ENCODE results near the gene AR. TPM values are rescaled to one million over a fixed set of nuclear protein-coding genes. Genes with fewer than 3 reads are reported as not detected.

The AR gene
- total and polyA plus RNA-seq, 10 of the 15 experiments (the other 5 are each of a cell fraction or from before 2014, with no cell fraction given): 0.07 to 0.09 (median 0.08) TPM; not detected in 7

- no peak overlapping the region for H3K9ac ChIP-seq (ENCODE audit: control insufficient read depth, insufficient read depth, low read length)
- H4K20me1 ChIP-seq (ENCODE audit: control insufficient read depth, insufficient read depth): no peaks in the 10 kb centered on the region
- no peak overlapping the region for H3K27ac ChIP-seq (ENCODE audit: control insufficient read depth, insufficient read depth)
- ChIA-PET CTCF (interaction anchor here (1.2 kb wide), 1 partner anchor 12 kb away, joined by 3 read pairs; no protein-coding TSS in a partner anchor), RAD21 (ENCODE audit: unreplicated experiment) (no interaction called here), SMC1A (ENCODE audit: uncharacterized antibody, unreplicated experiment) (no interaction called here), POLR2A (no interaction called here)
- WGBS (ENCODE audit: insufficient coverage, insufficient replicate concordance, low lambda C conversion rate, missing lambda C conversion rate): 0% methylated on average over 2 of the region's 2 CpGs
- no peak for FAIRE-seq
- no peak overlapping the region for H3K4me3 ChIP-seq
- ATAC-seq: no peak
- intact Hi-C loops (cut with micrococcal nuclease; ENCODE audit: unreplicated experiment) (no loop called here), in situ Hi-C loops (cut with MboI) (no loop called here)
- no peak for DNase-seq (ENCODE audit: low read depth, low spot score)
- no peaks in the 10 kb centered on the region for H3K4me1 ChIP-seq (ENCODE audit: control insufficient read depth, insufficient read depth, low read length)
- H3K4me2 ChIP-seq (ENCODE audit: control insufficient read depth, insufficient read depth): no peak overlapping the region
- TF ChIP-seq SIN3A (IDR thresholded peaks at IDR 0.05; ENCODE audit: low read depth, low read length) (no peak), STAT3 (IDR thresholded peaks at IDR 0.05; ENCODE audit: low read depth, low read length) (no peak), RFX5 (IDR thresholded peaks at IDR 0.05; ENCODE audit: low read depth, low read length) (no peak), NFXL1 (IDR thresholded peaks at IDR 0.05; ENCODE audit: borderline replicate concordance) (no peak), JUNB (IDR thresholded peaks at IDR 0.05) (no peak), MLLT1 (IDR thresholded peaks at IDR 0.05) (no peak), POLR2AphosphoS2 (IDR thresholded peaks at IDR 0.05; ENCODE audit: low read depth, low read length) (no peak), NBN (IDR thresholded peaks at IDR 0.05) (no peak), REST (IDR thresholded peaks at IDR 0.05; ENCODE audit: low read depth, low read length) (no peak), POLR2A (IDR thresholded peaks at IDR 0.05; ENCODE audit: low read depth, low read length) (no peak), SUPT20H (IDR thresholded peaks at IDR 0.05; ENCODE audit: borderline replicate concordance, control insufficient read depth, low read depth, low read length) (no peak), NR2C2 (IDR thresholded peaks at IDR 0.05; ENCODE audit: borderline replicate concordance, control insufficient read depth, insufficient read length, low read depth) (no peak)
- H3K27me3 ChIP-seq (replicated peaks in 1 of 2; ENCODE audit: control insufficient read depth in 2 of 2, insufficient read depth in 2 of 2, low read length in 1 of 2): no peaks in the 10 kb centered on the region
- H3K36me3 ChIP-seq (ENCODE audit: control insufficient read depth in 2 of 2, insufficient read depth in 2 of 2, low read length in 1 of 2): no peaks in the 10 kb centered on the region
- no peaks in the 10 kb centered on the region for H3K9me3 ChIP-seq (replicated peaks; ENCODE audit: control insufficient read depth, insufficient read depth, low read length)
- BruUV-seq (replicated peaks): no TSS peak
- no peak overlapping the region for H2AFZ ChIP-seq (ENCODE audit: control insufficient read depth, low read depth, low read length)
- H3K79me2 ChIP-seq (ENCODE audit: control insufficient read depth, insufficient read depth, low read length): no peaks in the 10 kb centered on the region
Measured at GRCh38 chrX:67574696-67575095, 30.9 kb downstream of the AR start.

Data from GM12878 (cell line).